Neuronal stem cell (in vitro differentiated cells): ENCODE data around the gene C5orf63.
"Not testable (repeated sequence)": the region's sequence is repeated elsewhere in the genome, so short reads cannot be mapped to it uniquely, and the experiment has no call there.

Experiments
- DNase-seq: peaks from one replicate; pipeline ENCODE4 v3.0.0-alpha.2; 2013; ENCODE audit warnings: low spot score
- H2AFZ ChIP-seq: one replicate; pipeline ENCODE4 v1.6.1; 2013; ENCODE audit warnings: mild to moderate bottlenecking, low read length, inconsistent platforms
- H2AK5ac ChIP-seq: 2 replicates; pipeline ENCODE4 v1.6.1; 2013; ENCODE audit warnings: low read depth, mild to moderate bottlenecking, inconsistent platforms, low read length, moderate library complexity, mixed read lengths
- H2BK120ac ChIP-seq: 2 replicates; pipeline ENCODE4 v1.6.1; 2013; ENCODE audit warnings: low read depth, mild to moderate bottlenecking, inconsistent platforms, low read length, moderate library complexity, mixed read lengths
- H2BK12ac ChIP-seq: one replicate; pipeline ENCODE4 v1.6.1; 2013; ENCODE audit warnings: low read length, inconsistent platforms
- H2BK15ac ChIP-seq: 2 replicates; pipeline ENCODE4 v1.6.1; 2013; ENCODE audit warnings: mild to moderate bottlenecking, low read length, inconsistent platforms, mixed read lengths
- H2BK5ac ChIP-seq: one replicate; pipeline ENCODE4 v1.6.1; 2013; ENCODE audit warnings: inconsistent platforms, mild to moderate bottlenecking, low read length, moderate library complexity
- H3K14ac ChIP-seq: one replicate; pipeline ENCODE4 v1.6.1; 2013; ENCODE audit warnings: low read length, inconsistent platforms
- H3K18ac ChIP-seq: 2 replicates; pipeline ENCODE4 v1.6.1; 2013; ENCODE audit warnings: low read length, inconsistent platforms
- H3K23ac ChIP-seq: 2 replicates; pipeline ENCODE4 v1.6.1; 2013; ENCODE audit warnings: low read depth, mild to moderate bottlenecking, mixed read lengths, low read length, inconsistent platforms; ENCODE audit not compliant: poor library complexity
- H3K27ac ChIP-seq: replicated peaks from 3 replicates; pipeline ENCODE4 v1.5.1; 2013; ENCODE audit warnings: low read length, inconsistent platforms
- H3K27me3 ChIP-seq, 3 experiments: 2 replicates each; pipeline ENCODE4 v1.6.1; 2013; ENCODE audit warnings: low read length in 3 of 3, mild to moderate bottlenecking in 2 of 3, inconsistent platforms in 1 of 3, low read depth in 1 of 3, mixed read lengths in 1 of 3, moderate library complexity in 1 of 3; ENCODE audit not compliant: control insufficient read depth in 3 of 3, insufficient read depth in 3 of 3
- H3K36me3 ChIP-seq, 2 donors: replicated peaks in 1 of 2; 2 replicates each; pipeline ENCODE4 v1.6.1; 2013; ENCODE audit warnings: low read length in 2 of 2; ENCODE audit not compliant: control insufficient read depth in 2 of 2, insufficient read depth in 2 of 2
- H3K4ac ChIP-seq: 2 replicates; pipeline ENCODE4 v1.6.1; 2013; ENCODE audit warnings: inconsistent platforms, mild to moderate bottlenecking, low read length, moderate library complexity
- H3K4me1 ChIP-seq, 2 donors: 1 replicate in 1 of 2; 2 replicates in 1 of 2; pipeline ENCODE4 v1.6.1; 2013; ENCODE audit warnings: low read length in 2 of 2, low read depth in 1 of 2; ENCODE audit not compliant: control insufficient read depth in 2 of 2, insufficient read depth in 1 of 2
- H3K4me2 ChIP-seq: one replicate; pipeline ENCODE4 v1.6.1; 2013; ENCODE audit warnings: mild to moderate bottlenecking, low read length, inconsistent platforms; ENCODE audit not compliant: insufficient read depth, poor library complexity, severe bottlenecking
- H3K4me3 ChIP-seq, 2 donors: 2 replicates each; pipeline ENCODE4 v1.5.1; 2013; ENCODE audit warnings: low read length in 2 of 2, mild to moderate bottlenecking in 2 of 2, inconsistent platforms in 1 of 2, moderate library complexity in 1 of 2
- H3K79me1 ChIP-seq: one replicate; pipeline ENCODE4 v1.6.1; 2013; ENCODE audit warnings: low read depth, mild to moderate bottlenecking, inconsistent platforms, low read length, moderate library complexity
- H3K9ac ChIP-seq: one replicate; pipeline ENCODE4 v1.6.1; 2013; ENCODE audit warnings: mild to moderate bottlenecking, low read depth, low read length, inconsistent platforms; ENCODE audit not compliant: poor library complexity
- H3K9me3 ChIP-seq, 2 donors: replicated peaks in 1 of 2; 2 replicates each; pipeline versions ENCODE3 to v1.6.1; 2013; ENCODE audit warnings: low read length in 2 of 2, mild to moderate bottlenecking in 2 of 2, inconsistent platforms in 1 of 2, low read depth in 1 of 2, mixed read lengths in 1 of 2, moderate library complexity in 1 of 2; ENCODE audit not compliant: control insufficient read depth in 2 of 2, insufficient read depth in 1 of 2
- H4K8ac ChIP-seq: one replicate; pipeline ENCODE4 v1.6.1; 2013; ENCODE audit warnings: low read depth, mild to moderate bottlenecking, inconsistent platforms, low read length, moderate library complexity
- H4K91ac ChIP-seq: one replicate; pipeline ENCODE4 v1.6.1; 2013; ENCODE audit warnings: low read length, low read depth, mild to moderate bottlenecking, inconsistent platforms; ENCODE audit not compliant: poor library complexity
- WGBS, 2 donors: extraction: QIAGEN DNeasy Blood & Tissue Kit; methylation state at CpG; one replicate each; pipeline ENCODE4 v1.1.7; 2013; ENCODE audit warnings: missing lambda C conversion rate in 2 of 2, mixed read lengths in 1 of 2; ENCODE audit not compliant: insufficient read length in 2 of 2, insufficient replicate concordance in 1 of 2; ENCODE audit errors: extremely low coverage in 2 of 2; 5-methylcytosine and 5-hydroxymethylcytosine counted together

The C5orf63 gene

DNA sequence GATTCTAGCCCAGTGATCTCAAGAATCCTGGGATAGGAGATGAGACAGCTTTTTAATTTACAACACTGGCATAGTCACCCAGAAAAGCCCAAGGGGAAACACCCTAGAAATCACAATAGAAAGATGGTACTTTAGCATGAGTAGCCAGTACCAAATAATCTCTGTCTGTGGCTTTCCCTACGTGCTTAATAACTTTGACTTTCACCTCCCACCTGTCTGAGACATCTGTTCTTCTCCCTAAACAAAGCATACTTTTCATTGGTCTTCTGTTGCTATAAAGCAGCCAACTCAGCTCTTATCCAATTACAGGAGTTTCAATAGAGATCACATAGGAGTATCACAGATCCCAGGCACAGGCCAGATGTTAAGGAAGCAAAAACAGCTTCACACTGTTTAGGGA lies 53.4 kb downstream of the C5orf63 start:
- no peak overlapping the region for H3K9ac ChIP-seq
- H2BK12ac ChIP-seq: no peak overlapping the region
- no CpG with 5 or more reads among the region's 1 CpG for WGBS, 2 donors
- no peaks in the 10 kb centered on the region for H3K9me3 ChIP-seq
- H3K36me3 ChIP-seq: no peaks in the 10 kb centered on the region
- H3K4ac ChIP-seq: no peak overlapping the region
- no peak overlapping the region for H2BK120ac ChIP-seq
- no peak overlapping the region for H3K4me2 ChIP-seq
- no peak overlapping the region for H3K14ac ChIP-seq
- no peaks in the 10 kb centered on the region for H3K79me1 ChIP-seq
- DNase-seq: no peak
- H2BK5ac ChIP-seq: no peak overlapping the region
- H3K23ac ChIP-seq: no peak overlapping the region
- H3K27ac ChIP-seq: no peak overlapping the region
- H4K91ac ChIP-seq: no peak overlapping the region
- no peak overlapping the region for H3K4me3 ChIP-seq
- no peak overlapping the region for H2BK15ac ChIP-seq
- H2AK5ac ChIP-seq: no peak overlapping the region
- no peak overlapping the region for H3K18ac ChIP-seq
- H3K4me1 ChIP-seq: no peaks in the 10 kb centered on the region
- H3K27me3 ChIP-seq: no peaks in the 10 kb centered on the region
- no peak overlapping the region for H4K8ac ChIP-seq
- H2AFZ ChIP-seq: no peak overlapping the region

DNA sequence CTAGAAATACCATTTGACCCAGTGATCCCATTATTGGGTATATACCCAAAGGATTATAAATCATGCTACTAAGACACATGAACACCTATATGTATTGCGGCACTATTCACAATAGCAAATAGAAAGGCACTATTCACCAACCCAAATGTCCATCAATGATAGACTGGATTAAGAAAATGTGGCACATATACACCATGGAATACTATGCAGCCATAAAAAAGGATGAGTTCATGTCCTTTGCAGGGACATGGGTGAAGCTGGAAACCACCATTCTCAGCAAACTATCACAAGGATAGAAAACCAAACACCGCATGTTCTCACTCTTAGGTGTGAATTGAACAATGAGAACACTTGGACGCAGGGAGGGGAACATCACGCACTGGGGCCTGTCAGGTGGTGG lies 56.6 kb downstream of the C5orf63 start:
- not testable (repeated sequence) for H2AFZ ChIP-seq, H3K9me3 ChIP-seq, H4K8ac ChIP-seq, H3K79me1 ChIP-seq, H3K23ac ChIP-seq, H3K4ac ChIP-seq, H3K36me3 ChIP-seq, H3K4me1 ChIP-seq, H3K4me3 ChIP-seq, H3K18ac ChIP-seq, H3K4me2 ChIP-seq, H2BK15ac ChIP-seq, DNase-seq, H2BK12ac ChIP-seq, H2BK120ac ChIP-seq, H3K14ac ChIP-seq, H3K27me3 ChIP-seq, H2BK5ac ChIP-seq, H3K9ac ChIP-seq, H3K27ac ChIP-seq, H2AK5ac ChIP-seq, H4K91ac ChIP-seq
- no CpG with 5 or more reads among the region's 4 CpGs for WGBS, 2 donors

DNA sequence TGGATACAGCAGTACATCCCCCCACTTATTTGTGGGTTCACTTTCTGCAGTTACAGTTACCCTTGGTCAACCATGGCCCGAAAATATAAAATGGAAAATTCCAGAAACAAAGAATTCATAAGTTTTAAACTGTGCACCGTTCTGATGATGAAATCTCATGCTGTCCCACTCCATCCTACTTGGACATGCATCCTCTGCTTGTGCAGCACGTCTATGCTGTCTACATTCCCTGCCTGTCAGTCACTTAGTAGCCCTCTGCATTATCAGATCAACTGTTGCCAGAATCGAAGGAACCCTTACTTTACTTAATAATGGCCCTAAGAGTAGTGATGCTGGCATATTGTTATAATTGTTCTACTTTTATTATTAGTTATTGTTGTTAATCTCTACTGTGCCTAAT lies 57.6 kb downstream of the C5orf63 start:
- Histone ChIP-seq H3K27me3 (no peaks in the 10 kb centered on the region), H4K91ac (no peak overlapping the region), H3K4me1 (no peaks in the 10 kb centered on the region), H3K27ac (no peak overlapping the region), H2BK15ac (no peak overlapping the region), H2BK120ac (no peak overlapping the region), H2AFZ (no peak overlapping the region), H3K36me3 (no peaks in the 10 kb centered on the region), H3K9ac (no peak overlapping the region), H4K8ac (no peak overlapping the region), H3K23ac (no peak overlapping the region), H2BK12ac (no peak overlapping the region), H3K18ac (no peak overlapping the region), H3K4me3 (no peak overlapping the region), H2AK5ac (no peak overlapping the region), H3K4ac (no peak overlapping the region), H3K14ac (no peak overlapping the region), H2BK5ac (no peak overlapping the region), H3K79me1 (no peaks in the 10 kb centered on the region), H3K9me3 (no peaks in the 10 kb centered on the region), H3K4me2 (no peak overlapping the region)
- DNase-seq: no peak
- no CpG with 5 or more reads among the region's 4 CpGs for WGBS, 2 donors

DNA sequence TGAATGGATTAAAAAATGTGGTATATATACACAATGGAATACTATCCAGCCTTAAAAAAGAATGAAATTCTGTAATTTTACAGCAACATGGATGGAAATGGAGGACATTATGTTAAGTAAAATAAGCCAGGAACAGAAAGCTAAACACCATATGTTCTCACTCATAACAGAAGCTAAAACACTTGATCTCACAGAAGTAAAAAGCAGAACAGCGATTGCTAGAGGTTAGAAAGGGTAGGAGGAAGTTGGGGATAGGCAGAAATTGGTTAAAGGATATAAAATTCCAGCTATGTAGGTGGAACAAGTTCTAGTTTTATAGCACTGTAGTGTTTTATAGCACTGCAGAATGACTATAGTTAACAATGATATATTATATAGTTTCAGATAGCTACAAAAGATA lies 58.7 kb downstream of the C5orf63 start:
- Histone ChIP-seq H3K4me2 (no peak overlapping the region), H2AFZ (no peak overlapping the region), H3K4ac (no peak overlapping the region), H3K4me3 (no peak overlapping the region), H4K8ac (no peak overlapping the region), H2BK12ac (no peak overlapping the region), H3K36me3 (no peaks in the 10 kb centered on the region), H3K9ac (no peak overlapping the region), H3K4me1 (no peaks in the 10 kb centered on the region), H3K23ac (no peak overlapping the region), H2BK120ac (no peak overlapping the region), H3K79me1 (no peaks in the 10 kb centered on the region), H2BK5ac (no peak overlapping the region), H2AK5ac (no peak overlapping the region), H3K27me3 (no peaks in the 10 kb centered on the region), H3K27ac (no peak overlapping the region), H3K18ac (no peak overlapping the region), H3K14ac (no peak overlapping the region), H3K9me3 (no peaks in the 10 kb centered on the region), H2BK15ac (no peak overlapping the region), H4K91ac (no peak overlapping the region)
- no CpG with 5 or more reads among the region's 1 CpG for WGBS, 2 donors
- DNase-seq: no peak
